GM12873 (cell line): ENCODE results near the gene IRF3.

Experiments
- TF ChIP-seq, protein P1 (sequence below): IDR thresholded peaks from 2 replicates; pipeline ENCODE4 v1.5.1; 2012; ENCODE audit warnings: low read depth, mild to moderate bottlenecking, moderate library complexity, low read length, control low read depth; ENCODE audit not compliant: insufficient read depth; ENCODE audit errors: missing control alignments

IRF3 gene

DNA sequence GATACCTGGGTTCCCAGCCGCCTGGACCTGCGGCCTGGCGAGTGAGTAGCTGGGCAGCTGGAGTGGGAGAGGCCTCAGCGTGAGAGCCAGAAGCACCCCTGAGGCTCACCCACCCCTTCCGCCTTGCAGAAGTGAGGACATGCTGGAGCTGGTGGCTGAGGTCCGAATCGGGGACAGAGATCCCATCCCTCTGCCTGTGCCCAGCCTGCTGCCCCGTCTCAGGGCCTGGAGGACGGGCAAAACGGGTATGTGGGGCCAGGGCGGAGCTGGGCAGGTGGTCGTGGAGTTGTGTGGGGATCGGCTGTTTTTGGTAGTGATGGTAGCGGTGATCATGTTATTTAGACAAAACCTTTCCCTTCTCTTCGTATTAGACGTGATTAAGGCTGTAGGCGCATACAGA is 19.1 kb downstream of the IRF3 start:
- TF ChIP-seq, protein P1, sequence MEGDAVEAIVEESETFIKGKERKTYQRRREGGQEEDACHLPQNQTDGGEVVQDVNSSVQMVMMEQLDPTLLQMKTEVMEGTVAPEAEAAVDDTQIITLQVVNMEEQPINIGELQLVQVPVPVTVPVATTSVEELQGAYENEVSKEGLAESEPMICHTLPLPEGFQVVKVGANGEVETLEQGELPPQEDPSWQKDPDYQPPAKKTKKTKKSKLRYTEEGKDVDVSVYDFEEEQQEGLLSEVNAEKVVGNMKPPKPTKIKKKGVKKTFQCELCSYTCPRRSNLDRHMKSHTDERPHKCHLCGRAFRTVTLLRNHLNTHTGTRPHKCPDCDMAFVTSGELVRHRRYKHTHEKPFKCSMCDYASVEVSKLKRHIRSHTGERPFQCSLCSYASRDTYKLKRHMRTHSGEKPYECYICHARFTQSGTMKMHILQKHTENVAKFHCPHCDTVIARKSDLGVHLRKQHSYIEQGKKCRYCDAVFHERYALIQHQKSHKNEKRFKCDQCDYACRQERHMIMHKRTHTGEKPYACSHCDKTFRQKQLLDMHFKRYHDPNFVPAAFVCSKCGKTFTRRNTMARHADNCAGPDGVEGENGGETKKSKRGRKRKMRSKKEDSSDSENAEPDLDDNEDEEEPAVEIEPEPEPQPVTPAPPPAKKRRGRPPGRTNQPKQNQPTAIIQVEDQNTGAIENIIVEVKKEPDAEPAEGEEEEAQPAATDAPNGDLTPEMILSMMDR: no peak

DNA sequence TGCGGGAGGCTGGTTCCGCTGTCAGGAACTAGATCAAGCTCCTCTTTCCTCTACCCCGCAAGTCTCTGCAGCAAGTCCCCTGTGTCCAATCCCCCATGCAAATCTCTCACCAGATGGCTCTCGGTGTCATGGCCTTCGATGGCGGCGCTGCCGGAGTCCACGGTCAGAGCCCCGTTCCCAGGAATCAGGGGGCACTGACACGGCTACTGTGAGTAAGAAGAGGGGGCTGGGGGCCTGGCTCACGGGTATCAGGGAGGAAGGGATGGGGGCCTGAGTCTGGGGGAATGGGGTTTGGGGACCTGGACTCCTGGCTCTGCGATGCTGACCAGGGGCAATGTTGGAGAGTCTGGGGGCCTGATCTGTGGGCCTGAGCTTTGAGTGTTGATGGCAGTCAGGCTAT is 19.7 kb downstream of the IRF3 start:
- TF ChIP-seq, protein P1: no peak

DNA sequence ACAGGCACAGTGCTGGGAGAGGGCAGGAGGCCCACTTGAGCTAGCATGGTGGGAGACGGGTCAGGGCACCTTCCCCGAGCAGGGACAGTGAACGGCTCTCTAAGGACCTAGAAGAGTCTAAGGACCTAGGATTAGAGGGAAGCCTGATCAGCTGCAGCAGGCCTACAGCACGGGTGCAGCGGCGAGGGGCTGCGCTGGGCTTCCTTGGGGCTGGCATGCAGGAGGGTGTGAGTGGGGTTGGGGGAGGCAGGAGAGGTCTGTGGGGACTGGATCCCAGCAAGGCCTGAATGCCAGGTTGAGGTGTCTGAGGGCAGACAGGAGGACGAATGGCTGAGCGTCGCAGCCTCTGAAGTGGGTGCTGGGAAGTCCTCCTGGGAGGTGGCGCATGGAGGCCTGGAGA is 20.1 kb downstream of the IRF3 start:
- TF ChIP-seq, protein P1: no peak

DNA sequence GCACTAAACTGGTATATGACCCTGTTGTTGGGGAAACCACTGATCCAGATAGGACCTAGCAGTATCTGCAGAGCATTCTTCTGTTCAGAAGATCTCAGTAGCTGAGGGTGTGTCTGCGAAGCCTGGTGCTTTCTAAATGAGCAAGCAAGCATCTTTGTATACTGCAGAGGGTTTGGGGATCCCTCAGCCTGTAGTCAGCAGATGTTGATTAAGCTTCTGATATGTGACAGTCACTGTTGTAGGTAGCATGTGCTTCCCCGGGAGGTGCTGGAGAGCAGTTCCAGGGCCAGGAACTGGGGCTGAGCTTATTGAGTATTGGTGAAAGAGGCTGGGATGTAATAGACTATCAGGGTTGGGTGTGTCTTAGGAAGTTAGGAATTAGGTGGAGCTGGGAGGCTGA is 22.2 kb downstream of the IRF3 start:
- TF ChIP-seq, protein P1: no peak

DNA sequence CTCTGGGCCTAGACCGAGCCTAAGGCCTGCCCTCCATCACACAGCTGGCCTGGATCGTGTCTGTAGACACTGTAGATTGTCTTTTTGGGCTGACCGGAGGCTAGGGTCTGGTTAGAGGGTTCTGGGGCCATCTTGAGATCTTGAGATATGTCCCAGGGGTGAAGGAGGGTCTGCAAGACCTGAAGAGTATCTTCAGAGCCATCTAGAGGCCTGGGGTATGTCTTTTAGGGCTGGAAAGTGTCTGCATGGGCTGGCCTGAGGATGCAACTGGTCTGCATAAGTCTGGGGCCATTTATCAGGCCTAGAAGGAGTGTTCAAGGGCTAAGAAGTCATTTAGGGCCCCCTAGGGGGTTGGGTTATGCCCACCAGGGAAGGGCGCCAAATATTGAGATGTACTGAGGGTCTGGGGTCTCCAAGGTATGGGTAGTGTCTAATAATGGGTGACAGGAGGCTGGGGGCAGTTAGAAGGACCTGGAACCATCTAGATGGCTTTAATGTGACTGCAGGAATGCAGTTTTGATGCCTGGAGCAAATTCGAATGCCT is 23.1 kb downstream of the IRF3 start:
- TF ChIP-seq, protein P1: no peak

DNA sequence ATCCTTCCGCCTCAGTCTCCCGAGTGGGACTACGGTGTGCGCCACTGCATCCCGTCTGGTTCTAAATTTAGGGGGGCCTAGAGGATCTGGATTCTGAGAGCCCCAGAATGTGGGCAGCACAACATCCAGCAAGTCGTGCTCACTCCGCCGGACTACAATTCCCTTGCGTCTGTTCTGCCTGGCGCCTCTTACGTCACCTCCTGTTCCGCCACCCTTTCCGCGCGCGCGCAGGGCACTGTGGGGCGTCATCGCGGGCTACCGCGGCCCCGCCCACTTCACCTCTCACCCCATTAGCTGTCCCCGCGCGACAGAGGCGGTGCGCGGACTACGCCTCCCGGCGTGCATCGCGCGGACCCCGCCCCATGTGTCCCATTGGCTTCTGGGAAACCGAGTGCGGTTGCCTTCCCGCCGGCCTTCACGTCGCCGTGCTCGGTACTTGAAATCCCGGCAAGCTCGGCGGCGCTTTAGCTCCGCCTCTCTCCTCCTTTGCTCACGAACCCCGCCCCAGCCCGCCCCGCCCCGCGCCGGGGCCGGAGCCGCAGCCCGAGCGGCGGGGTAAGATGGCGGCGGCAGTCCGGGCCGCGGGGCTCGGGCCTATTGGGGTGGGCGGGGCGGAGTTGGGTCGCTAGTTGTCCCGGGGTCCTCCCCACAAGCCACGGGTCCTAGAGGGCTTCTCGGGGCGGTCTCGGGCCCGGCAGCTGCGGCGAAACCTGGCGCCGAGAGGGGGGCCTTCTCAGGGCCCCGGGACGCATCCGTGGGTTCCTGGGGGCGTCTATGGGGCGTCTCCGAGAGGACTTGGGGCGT is 23.8 kb downstream of the IRF3 start, which contains the start of gene SCAF1:
TSS of gene SCAF1 (plus strand) at position 522 of the 804 bp plus-strand sequence. CDS start 2,818 bp downstream, outside the sequence.
- TF ChIP-seq, protein P1: no peak

DNA sequence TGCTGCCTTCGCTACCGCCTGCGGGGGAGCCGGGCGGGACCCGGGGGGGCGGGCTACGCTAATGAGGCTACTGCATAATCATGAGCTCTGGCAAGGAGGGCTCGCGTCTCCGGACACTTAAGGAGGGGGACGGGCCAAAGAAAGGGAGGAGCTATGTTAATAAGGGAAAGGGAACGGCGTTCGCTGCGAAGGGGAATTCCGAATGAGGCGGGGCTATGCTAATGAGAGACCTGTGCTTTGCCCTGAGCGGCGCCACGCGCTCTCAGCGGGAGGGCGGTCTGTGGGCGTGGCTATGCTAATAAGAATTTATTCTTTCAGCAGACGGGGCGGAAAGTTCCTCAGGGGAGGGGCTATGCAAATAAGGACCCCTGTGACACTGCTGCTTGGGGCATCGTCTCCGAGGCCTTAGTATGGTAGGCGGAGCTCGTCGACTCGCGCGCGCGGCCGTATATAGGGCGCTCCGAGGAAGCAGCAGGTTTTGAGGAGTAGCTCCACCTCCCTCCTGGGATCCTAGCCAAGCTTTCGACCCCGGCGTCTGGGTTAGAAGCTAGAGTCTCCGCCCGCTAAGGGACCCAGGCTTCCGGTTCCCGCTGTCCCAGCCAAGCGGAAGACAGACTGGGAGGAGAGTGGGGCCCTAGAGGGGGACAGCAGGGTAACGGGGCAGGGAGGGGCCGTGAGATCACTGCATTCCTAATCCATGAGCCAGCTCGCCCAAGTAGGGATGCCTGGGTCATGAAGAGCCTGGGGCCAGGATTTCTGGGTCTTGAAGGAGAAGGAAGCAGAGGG is 25.4 kb downstream of the IRF3 start, which contains the start of gene RRAS:
TSS of gene RRAS (minus strand) at position 31 of the 786 bp plus-strand sequence. CDS start 45 bp downstream, outside the sequence.
- TF ChIP-seq, protein P1: no peak
